ENCODE results near the gene CARS1.

Gene CARS1

DNA sequence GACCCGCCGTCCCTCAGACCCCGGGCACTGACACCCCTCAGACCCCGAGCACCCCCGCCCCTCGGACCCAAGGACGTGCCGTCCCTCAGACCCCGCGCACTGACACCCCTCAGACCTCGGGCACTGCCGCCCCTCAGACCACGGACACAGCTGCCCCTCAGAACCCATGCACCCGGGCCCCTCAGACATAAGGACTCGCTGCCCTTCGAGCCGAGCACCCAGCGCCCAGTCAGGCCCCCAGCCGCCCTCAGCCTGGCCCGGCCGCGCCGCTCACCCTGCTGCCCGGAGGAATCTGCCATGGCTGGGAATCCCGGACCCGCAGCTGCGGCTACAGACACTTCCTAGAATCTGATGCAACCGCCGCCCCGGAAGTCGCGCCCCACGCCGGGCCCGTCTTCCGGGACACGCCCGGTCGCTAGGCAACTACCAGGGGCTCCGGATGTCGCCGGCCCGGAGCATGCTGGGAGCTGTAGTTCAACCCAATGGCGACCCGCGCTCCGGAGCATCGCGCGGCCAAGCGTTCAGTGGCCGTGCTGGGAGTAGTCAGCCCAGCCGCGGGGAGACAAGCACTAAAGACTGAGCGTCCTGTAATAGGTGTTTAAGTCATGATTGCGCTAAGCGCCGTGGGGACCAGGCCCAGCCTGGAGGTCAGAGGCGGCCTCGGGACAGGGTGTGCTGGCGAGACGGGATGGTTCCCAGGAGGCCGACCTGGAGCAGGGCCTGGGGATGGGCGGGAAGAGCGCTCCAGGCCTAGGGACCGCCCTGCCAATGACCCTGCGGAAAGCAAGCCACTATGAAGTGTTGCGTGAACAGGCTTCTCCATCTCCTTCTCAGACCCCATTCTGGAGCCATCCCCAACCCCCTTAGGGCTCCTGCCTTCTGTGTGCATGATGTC lies at the start of gene CARS1:
TSS of gene CARS1 (minus strand) at position 355 of the 895 bp plus-strand sequence. CDS start at position 299, 56 bp downstream.
- TF ChIP-seq, protein P1, sequence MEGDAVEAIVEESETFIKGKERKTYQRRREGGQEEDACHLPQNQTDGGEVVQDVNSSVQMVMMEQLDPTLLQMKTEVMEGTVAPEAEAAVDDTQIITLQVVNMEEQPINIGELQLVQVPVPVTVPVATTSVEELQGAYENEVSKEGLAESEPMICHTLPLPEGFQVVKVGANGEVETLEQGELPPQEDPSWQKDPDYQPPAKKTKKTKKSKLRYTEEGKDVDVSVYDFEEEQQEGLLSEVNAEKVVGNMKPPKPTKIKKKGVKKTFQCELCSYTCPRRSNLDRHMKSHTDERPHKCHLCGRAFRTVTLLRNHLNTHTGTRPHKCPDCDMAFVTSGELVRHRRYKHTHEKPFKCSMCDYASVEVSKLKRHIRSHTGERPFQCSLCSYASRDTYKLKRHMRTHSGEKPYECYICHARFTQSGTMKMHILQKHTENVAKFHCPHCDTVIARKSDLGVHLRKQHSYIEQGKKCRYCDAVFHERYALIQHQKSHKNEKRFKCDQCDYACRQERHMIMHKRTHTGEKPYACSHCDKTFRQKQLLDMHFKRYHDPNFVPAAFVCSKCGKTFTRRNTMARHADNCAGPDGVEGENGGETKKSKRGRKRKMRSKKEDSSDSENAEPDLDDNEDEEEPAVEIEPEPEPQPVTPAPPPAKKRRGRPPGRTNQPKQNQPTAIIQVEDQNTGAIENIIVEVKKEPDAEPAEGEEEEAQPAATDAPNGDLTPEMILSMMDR (IDR thresholded peaks at IDR 0.05; ENCODE audit: low read depth, low read length): no peak
- peak; percentile 94 to 95 for DNase-seq (ENCODE audit: low read depth in 2 of 2)
- H3K4me3 ChIP-seq (replicated peaks in 1 of 2; ENCODE audit: low read depth in 2 of 2, low read length in 2 of 2): peak within 1 kb of the TSS; percentile 80 to 99

DNA sequence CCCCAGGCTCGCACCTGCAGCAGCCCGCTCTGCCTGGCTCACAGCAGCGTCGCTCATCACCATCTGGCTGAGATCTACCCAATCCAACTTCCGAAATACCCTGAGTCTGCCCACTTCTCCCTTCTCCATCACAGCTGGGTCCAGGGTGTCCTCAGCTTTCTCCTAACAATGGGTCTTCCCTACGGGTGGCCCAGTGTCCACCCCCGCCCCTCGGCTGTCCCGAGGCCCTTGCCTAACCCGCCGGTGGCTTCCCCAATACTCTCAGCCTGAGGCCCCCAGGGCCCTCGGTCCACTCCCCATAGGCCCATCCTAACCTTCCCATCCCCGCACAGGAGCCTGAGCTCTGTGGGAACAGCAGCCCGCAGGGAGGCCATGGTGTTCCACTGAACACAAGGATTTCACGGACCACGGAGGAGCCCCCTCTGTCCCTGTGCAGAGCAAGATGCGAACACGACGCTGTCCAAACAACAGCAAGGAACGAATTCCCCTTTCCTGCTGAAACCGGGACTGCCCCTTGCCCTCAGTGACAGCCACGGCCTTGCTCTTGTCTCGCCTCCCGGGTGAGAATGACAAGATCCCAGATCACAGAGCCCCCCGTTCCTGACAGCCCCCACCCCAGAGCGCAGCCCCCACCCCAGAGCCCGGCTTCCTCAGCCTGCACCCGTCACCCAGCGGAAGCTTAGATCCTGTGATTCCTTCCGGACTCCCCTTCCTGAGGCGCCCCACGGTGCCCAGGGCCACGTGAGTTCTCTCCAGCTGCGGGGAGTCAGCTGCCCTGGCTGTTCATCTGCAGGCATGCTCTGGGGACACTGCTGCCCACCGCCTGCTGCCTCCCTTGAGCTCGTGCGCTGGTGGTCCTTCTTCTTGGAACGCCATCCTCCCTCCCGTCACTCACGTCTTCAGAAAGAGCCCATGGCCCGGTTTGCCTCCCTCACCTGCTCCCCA lies 48.8 kb upstream of the CARS1 start:
- TF ChIP-seq, protein P1 (IDR thresholded peaks at IDR 0.05; ENCODE audit: low read depth, low read length): no peak
- no peak for DNase-seq (ENCODE audit: low read depth in 2 of 2)
- no peak overlapping the region for H3K4me3 ChIP-seq (replicated peaks in 1 of 2; ENCODE audit: low read depth in 2 of 2, low read length in 2 of 2)

DNA sequence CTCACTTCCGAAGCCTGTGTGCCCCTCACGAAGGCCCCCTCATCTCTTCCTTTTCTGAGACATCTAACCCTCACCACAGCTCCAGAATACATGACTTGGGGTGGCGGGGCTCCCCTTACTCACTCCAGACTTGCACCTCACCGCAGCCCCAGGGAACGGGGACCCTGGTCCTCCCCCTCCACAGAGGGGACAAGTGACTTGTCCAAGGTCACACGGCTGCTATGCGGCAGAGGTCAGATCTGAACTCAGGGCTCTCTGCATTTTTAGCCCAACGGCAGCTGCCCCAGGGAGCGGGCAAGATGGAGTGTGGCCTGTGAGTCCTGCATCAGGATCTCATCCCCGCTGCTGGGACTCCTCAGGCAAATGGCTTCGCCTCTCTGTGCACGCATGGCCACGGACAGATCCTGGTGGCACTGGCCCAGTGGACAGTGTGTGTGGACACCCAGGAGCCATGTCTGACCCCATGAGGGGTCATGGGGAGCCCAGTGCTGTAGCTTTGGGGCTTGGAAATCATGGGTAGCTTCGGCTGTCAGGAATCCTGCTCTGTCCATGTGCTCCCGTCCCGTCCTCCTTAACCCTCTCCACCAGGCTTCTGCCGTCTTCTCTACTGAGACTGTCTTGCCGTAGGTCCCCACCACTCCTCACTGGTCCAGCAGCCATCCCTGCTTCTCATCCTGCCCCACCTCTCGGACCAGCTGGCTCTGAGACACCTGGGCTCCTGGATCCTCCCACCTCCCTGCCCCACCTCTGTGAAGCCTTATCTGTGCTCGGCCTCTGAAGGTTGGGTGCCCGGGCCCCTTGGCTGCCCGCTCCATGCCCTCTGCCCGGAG lies 48.0 kb upstream of the CARS1 start:
- TF ChIP-seq, protein P1 (IDR thresholded peaks at IDR 0.05; ENCODE audit: low read depth, low read length): no peak
- DNase-seq (ENCODE audit: low read depth in 2 of 2): no peak

DNA sequence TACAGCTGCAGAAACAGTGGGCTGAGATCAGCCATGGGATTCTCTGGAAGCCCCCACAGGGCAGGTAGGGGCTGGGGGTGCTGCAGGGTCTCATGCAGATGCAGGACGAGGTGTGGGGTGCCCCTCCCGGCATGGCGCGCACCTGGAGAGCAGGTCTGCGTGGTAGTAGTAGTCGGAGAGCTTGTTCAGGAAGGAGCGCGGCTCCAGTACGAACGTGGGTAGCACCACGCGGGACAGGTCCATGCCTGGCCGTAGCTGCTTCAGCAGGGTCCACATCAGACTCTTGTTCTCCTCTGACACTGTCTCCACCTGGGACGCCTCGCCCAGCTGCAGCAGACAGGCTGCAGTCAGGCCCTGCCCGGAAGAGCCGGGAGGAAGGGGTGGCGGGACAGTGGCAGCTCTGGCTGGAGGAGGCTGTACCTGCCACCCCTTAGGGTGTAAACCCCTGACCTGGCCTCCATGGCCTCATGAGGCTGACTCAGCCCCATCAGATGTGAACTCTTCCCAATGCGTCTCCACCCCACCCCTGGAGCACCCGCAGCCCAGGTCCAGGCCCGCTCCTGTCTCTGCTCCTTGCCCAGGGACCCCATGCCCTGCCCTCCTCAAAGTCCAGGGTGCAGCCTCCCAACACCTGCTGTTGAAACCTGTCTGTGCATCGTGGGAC lies 47.0 kb upstream of the CARS1 start:
- TF ChIP-seq, protein P1 (IDR thresholded peaks at IDR 0.05; ENCODE audit: low read depth, low read length): no peak
- DNase-seq (ENCODE audit: low read depth in 2 of 2): no peak
- H3K4me3 ChIP-seq (replicated peaks in 1 of 2; ENCODE audit: low read depth in 2 of 2, low read length in 2 of 2): no peak overlapping the region

More for the DNA sequence above, 48.0 kb upstream of the CARS1 start:
- H3K4me3 ChIP-seq (replicated peaks in 1 of 2; ENCODE audit: low read depth in 2 of 2, low read length in 2 of 2): no peak overlapping the region

DNA sequence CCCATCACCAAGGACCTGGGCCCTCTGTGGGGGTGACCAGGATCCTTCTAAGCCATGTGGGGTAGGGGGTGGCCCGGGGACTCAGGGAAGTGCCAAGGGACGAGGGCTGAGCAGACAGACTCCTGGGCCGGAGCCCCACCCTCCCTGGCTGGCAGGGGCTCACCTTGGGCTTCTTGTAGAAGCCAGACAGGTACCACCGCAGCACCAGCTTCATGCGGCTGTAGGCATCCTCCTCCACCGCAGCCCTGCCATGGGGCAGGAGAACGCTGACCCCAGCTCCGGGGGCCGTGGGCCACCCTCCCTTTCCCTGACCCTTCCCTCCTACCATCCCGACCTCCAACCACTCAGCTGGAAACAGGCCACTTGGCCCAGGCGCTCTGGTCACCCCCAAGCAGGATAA lies 45.9 kb upstream of the CARS1 start:
- TF ChIP-seq, protein P1 (IDR thresholded peaks at IDR 0.05; ENCODE audit: low read depth, low read length): no peak
- no peak for DNase-seq (ENCODE audit: low read depth in 2 of 2)
- H3K4me3 ChIP-seq (replicated peaks in 1 of 2; ENCODE audit: low read depth in 2 of 2, low read length in 2 of 2): no peak overlapping the region

DNA sequence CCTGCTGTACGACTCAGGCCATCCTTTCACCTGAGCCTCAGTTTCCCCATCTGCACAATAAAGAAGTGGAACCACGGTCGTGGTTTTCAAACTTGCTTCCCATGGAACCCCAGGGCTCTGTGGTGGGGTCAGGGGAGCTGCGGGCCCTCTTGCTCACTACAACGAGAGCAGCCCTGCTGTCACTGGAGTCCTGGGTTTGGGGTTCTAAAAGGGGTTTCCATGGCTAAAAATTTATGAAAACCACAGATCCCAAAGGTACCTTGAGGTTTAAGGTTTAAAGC lies 45.4 kb upstream of the CARS1 start:
- TF ChIP-seq, protein P1 (IDR thresholded peaks at IDR 0.05; ENCODE audit: low read depth, low read length): no peak
- no peak for DNase-seq (ENCODE audit: low read depth in 2 of 2)
- no peak overlapping the region for H3K4me3 ChIP-seq (replicated peaks in 1 of 2; ENCODE audit: low read depth in 2 of 2, low read length in 2 of 2)
